COR-L47 (cell line): ENCODE results near the gene RAB4A.
"Not testable (repeated sequence)": the region's sequence is repeated elsewhere in the genome, so short reads cannot be mapped to it uniquely, and the experiment has no call there.

Experiments
- DNase-seq: peaks from one replicate; lab custom pipeline; 2025; lab: John Stamatoyannopoulos, UW

RAB4A gene

DNA sequence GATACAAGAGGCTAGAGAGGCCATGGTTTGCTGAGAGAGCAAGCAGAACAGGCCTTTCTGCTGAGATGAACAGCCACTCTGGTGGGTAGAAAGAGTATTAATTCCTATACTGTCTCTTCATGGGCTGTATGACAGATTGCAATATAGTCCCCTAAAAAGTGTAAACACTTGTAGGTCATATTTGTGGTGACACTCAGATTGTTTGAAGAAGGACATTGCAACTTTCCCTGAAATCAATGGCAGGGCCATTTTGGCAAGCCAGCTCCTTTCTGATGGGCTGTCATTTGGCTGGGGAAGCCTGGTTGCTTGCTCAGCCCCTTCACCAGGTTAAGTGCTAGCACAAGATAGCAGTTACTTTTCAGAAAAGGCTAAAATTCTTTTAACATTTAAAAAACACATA is 27.5 kb downstream of the RAB4A start:
- DNase-seq = no peak

DNA sequence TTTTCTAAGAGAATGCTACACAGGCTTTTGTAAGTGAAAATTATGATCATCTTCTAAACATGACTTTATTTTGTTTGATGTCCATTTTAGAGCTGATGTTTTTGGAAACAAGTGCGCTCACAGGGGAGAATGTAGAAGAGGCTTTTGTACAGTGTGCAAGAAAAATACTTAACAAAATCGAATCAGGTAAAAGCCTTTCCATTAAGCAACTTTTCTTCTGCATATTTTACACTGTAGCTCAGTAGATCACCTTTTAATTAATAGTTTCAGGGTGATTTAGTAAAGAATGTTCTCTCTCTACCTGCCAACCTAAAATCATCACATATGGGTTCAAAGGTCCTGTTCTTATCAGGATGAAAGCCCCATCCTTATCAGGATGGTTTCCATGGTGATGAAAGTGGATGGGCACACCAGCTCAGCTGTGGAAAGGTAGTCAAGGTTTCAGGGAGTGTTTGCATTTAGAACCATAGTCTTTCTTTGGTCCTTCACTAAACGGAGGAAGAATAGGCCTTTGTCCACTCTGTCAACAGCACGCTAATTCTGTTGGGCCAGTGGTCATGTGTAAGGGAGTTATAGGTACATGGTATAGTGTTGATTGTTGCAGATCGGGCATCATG is 28.1 kb downstream of the RAB4A start:
- no peak for DNase-seq

DNA sequence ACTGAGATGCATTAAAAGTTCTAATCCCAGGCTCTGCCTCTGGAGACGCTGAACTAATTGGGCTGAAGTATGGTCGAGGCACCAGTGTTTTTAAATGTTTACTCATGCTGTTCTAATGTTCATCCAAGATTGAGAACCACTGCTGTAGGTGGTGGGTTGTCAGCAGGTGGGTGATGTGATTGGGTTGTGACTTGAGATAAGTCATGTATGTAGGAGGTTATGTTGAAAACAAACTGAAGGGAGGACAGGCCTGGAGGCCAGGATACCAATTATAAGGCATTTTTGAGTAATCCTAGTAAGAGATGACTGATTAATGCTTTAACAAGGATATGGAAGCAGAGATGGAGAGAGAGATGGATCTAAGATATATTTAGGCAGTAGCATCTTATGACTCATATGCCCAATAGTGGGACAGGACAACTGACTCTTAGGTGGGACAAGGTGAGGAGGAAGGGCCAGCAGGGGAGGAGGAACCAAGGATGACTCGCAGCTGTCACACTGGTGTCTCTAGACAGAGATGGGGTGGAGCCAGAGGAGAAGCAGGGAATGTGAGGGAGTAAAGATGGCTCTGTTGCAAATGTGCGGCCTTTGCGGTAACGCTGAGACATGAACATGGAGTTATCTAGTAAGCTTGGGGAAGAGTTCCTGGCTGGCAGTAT is 29.3 kb downstream of the RAB4A start:
- no peak for DNase-seq

DNA sequence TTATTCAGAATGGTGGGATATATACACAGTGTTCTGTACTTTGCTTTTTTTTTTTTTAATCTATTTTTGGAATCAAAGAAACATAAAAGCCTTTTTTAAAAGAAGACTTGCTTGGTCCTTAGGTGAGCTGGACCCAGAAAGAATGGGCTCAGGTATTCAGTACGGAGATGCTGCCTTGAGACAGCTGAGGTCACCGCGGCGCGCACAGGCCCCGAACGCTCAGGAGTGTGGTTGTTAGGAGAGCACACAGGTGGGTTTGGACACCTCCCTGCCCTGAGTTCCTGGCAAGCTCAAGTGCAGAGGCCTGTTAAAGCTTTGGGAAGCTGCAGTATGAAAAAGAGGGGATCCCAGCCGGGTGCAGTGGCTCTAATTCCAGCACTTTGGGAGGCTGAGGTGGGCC is 31.8 kb downstream of the RAB4A start:
- DNase-seq = no peak

DNA sequence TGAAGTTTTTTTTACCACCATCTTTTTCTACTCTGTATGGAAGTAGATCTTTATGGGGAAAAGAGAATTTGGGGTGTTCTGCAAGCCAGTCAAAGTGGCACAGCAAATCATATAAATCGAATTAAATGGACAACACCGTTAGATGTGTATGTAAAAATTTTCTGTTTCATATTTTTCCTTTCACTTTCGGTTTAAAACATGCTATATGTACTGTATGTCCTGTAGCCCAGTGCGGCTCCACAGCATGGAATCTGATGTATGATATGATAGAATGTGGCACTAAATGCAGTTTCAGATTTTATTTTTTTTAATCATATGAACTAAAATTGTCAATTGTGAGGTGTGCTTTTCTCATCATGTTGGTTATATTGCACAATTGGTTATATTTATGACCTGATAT is 32.9 kb downstream of the RAB4A start:
- no peak for DNase-seq

DNA sequence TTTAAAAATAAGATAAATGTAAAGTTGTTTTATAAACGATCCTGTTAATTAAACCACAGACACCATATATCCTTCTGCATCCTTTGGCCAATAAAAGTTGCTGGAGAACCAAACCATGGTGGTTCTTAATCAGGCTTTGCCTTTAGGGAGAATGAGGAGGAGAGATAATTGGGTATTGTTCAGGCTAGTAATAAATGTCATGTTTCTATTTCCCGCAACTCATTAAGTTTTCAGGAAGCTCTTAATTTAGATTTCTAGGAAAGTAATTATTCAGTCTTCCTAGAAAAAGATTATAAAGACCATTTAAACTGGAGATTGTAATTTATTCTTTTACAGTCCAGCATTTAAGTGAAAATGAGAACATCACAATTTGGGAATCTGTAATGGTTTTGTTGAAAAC is 34.5 kb downstream of the RAB4A start:
- DNase-seq = no peak

DNA sequence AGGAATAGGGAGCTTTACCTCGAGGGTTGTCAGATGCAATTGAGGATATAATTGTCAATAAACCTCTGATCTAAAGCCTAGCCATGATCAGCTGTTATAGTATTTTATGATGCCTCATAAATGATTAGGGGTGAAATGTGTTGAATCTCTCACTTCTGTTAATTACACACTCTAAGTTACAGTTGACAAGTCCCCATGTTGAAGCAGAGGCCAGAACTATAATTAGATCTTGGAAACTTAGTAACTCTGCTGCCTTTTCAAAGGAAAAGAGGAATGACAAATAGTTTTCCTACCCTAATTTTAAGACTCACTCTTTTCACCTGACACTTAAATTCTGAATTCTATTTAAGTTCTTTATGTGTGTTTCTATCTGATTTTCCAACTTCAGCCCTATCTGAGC is 38.2 kb downstream of the RAB4A start:
- no peak for DNase-seq

DNA sequence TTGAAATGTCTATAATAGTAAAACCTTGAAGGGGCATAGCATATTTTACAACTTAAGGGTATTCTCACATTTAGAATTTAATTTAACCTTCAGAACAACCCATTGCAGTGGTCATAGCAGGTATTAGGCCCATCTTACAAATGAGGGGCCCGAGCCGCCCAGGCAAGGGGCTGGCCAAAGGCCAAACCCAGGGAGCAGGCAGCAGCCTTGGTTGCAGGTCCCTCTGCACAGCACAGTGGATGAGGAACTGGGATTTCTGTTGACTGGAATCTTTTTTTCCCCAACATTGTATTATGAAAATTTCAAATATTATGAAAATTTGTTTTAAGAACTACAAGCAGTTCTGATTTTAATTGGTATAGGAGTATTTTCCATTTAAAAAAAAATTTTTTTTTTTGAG is 38.8 kb downstream of the RAB4A start:
- DNase-seq = no peak

DNA sequence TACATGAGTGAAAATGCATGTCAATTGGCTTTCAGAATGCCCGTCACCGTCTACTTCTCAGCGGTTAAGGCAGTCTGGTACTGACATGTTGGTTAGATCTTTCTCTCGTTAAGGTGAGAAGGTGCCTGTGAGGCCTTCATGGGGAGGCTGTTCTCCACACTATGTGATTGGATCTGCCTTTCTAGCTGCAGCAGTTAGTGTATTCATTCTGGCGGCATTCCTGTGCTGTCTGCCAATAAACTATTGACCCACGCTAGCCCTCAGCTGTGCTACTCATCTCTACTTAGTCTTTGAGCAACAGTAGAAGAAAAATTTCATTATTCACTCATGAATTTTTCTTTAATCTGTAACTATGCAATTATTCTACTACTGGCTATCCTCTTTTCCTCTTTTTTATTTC is 39.9 kb downstream of the RAB4A start:
- no peak for DNase-seq

DNA sequence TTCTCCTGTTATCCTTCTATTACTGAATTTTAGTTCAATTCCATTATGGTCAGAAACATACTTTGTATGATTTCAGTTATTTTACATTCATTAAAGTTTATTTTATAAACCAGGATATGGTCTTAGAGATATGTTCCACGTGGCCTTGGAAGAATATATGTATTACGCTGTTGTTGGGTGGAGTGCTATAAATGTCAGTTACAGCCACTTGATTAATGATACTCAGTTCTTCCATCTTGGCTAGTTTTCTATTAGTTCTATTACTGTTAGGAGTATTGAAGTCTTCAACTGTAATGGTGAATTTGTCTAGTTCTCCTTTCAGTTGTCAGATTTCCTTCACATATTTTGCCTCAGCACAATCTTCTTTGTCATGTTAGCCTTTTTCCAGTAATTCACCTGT is 45.3 kb downstream of the RAB4A start:
- no peak for DNase-seq

DNA sequence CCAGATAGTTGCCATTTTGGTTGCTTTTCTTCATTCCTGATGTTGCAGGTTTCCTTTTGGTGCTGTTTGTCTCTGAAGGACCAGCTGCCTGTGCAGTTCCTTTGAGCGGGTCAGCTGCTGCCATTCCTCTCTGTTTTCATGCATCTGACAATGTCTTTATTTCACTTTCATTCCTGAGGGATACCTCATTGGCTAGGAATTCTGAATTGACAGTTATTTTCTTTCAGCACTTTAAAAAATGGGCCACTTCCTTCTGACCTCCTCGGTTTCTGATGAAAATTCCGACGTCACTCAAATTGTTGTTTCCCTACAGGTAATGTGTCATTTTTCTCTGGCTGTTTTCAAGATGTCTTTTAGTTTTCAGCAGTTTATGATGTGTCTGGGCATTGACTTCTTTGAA is 47.1 kb downstream of the RAB4A start:
- DNase-seq = no peak

DNA sequence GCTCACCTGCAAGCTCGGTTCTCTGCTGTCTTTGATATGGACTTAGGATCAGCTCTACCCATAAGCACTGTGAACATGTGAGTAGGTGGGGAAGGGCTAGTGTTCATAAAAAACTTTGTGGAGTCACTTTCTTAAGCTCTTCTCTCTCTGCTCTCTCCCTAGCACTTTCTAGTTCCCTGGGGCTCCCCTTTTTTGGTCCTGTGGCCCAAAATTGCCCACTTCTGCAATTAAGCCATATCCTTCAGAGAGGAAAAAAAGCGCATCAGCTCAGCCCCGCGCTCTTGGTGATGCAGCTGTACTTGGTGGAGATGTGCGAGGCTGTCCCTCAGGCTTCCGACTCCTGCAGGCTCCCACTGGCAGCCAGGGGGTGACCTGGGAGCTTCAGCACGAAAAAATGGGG is 48.6 kb downstream of the RAB4A start:
- DNase-seq = no peak

DNA sequence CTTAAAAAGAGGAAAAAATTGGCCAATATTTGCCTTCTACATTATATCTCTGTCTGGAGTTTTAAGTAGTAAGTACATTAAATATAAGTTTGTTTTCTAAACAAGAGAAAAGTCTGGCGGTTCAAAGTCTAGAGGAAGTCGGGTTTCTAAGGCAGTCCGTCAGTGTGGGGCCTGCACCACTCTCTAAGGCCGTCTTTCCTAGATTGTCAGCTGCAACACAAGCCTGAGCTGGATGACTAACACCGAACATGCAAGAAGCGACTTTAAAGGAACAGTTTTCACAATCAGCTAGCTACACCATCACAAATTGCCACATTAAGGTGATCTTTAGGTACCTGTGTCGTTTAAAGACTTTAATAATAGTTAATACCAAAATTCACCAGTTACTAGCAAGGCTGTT is 52.3 kb downstream of the RAB4A start:
- no peak for DNase-seq

DNA sequence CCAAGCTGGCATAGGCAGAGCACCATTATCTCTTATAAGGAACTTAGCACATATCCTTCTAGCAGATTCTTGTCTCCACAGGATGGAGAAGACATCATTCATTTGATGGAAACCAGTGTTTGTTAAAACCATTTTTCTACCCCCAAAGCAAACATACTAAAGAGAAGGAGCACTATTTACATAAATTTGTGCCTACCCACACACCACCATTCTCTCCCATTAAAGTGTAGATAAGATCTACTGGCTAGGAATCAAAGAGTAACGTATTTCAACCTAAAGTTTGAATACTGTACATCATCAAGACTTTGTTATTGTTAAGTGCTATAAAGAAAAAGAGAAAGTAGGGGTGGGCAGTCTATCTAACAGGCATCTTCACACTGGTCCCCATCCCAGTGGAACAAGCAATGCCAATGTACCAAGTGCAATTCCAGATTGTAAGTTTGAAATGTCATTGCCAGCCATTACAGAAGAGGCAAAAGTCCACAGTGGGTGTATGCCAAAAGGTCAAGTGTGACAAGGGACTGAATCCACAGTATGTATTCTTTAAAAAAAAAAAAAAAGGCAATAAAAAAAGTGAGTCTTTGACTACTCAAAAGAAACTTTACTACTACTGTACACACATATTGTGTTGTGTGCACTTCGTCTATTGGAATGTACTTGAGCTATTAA is 53.1 kb downstream of the RAB4A start:
- DNase-seq = no peak

DNA sequence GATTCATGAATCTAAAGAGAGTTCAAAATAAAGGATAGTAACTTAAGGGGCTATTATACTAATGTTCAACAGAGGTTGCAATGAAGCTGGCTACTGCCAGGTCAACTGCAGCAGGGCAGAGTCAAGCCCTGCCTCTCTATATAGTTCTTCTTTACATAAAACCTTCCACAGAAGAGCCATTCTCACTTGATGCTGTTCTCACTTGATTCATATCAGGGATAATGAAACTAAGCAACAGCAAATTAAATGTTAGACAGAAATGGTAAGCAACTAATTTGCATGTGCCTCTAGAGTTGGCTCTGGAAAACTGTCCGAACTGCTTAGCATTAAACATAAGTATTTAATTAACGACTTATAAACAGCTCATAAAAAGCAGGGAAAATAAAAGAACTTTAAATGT is 54.5 kb downstream of the RAB4A start:
- no peak for DNase-seq

DNA sequence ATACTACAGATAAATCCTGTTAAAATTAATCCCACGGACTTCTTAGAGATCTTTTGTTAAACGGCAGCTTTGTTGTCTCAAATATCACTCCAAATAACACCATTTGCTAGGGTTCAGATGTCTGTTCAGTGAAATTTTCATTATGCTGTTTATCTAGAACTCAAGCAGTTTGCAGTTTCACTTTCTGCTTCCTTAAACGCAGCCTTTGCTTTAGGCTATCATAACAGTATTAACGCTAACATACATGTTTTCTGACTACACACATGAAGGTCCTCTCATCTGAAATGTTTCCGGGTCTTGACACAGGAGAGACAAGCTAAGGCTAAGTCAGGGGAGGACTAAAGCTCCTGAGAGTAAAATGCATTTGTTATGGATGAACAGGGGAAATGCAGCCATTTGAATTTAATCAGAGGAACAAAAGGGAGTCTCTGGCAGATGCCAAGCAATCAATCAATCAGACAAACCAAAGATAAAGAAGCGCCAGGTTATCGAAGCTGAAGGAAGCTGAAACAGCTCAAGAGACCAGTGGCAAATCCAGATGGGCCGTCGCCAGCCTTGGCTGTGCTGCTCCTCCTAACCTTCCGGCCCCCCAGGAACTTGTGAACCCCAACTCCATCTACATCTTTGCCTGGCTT is 55.1 kb downstream of the RAB4A start:
- DNase-seq = no peak

DNA sequence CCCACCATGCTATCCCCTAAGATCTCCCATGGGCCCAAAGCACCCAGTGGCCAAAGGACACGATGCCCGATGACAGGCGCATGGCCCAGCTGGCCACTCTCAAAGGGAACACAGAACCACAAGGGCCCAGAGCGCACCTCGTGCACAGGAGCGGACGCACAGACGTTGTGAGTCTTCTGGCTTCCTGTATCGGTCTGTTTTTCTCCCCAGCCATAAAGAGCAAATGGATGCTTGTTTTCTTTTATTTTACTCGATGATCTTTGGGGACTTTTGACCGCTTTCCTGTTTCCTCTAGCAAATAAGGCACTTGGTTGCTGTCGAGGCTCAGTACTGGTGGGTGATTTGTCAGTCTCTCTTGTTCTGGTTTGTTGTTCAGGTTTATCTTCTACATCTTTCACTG is 55.7 kb downstream of the RAB4A start:
- no peak for DNase-seq

DNA sequence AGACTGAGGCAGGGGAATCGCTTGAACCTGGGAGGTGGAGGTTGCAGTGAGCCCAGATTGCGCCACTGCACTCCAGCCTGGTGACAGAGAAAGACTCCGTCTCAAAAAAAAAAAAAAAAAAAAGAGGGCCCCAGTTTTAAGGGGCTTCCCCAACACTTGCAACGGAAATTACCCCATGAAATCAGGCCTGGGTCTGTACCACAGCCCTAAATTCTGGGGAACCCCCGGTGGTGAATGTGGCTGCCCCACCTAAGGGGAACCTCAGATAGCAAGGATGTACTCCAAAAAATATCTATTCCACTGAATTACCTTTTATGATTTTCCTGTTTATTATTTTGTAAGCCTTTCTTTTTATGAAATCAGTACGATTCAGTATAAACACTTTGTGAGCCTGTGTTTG is 56.9 kb downstream of the RAB4A start:
- not testable (repeated sequence) for DNase-seq

DNA sequence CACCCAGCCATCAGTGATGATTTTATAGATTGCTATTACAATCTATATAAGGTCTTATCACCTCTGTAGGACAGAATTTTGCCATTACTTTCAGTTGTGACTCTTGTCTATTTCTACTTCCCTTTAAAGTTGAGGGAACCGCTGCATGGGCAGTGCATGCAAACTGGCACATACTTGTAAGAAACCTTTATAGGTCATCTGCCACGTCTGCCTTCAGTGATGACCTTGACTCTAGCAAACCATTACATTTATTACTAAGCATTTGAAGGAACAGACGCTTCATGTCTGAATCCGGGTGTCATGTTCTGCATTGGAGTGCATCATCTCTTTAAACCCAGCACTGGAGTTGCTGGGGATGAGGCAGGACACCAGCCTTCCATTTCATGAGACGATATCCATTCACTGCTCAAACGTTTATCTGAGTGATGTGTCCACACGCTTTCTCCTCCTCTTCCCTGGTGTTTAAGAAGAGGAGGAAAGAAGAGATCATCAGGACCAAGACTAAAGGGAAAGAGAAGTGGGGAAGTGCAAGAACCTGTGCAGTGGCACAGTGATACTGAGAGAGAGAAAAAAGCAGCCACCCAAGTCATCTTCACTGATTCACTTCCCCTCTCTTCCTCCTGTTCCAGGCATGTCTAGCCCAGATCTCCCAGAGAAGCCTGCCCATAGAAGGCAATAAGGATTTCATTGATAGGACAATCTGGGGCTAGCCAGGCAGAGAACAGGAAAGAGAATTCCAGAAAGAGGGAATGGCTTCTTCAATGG is 57.9 kb downstream of the RAB4A start:
- no peak for DNase-seq

DNA sequence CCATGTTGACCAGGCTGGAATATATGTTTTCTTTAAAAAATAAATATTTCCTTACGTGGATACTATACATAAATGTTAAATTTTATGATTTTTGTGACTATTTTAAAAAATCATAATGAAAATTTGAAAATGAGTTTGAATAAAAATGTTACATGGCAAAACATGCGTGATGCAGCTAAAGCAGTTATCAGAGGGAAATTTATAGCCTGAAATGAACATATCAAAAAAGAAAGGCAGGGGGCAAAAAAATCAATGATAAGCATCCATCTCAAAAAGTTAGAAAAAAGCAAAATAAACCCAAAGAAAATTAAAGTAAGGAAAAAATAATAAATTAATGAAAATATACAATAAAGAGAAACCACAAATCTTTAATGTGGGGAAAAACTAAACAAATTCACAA is 63.4 kb downstream of the RAB4A start:
- DNase-seq = no peak

DNA sequence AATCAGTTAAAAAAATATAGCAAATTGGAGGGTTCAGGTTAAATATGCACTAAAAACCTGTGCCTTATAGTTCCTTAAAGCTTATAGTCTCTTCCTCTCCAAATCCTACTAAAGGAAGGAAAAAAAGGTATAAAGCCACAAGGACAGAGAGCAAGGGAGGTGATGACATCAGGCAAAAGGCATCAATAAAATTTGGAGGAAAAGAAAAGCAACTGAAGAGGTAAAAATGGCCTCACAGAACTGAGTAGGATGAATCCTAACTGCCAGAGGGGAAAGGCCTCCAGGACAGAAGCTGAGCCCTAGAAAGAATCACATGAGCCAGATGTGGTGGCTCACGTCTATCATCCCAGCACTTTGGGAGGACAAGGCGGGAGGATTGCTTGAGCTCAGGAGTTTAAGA is 63.8 kb downstream of the RAB4A start:
- DNase-seq = no peak

DNA sequence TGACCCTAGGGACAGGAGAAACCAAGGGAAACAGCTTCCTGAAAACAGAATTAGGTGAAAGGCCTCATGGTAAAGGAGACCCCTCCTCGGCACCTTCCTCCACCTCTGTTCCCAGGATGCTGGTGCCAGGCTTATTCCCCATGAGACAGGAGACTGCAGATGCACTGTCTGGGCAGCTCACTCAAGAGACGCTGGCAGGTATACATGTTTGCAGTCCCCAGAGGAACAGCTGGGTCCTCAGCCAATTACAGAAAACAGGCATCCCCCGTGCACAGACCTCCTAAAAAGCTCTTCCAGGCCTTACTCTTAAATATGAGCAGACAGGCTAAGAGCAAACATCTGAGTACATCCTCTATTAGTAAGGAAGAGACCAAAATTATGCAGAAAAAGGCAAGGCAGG is 65.4 kb downstream of the RAB4A start:
- no peak for DNase-seq

DNA sequence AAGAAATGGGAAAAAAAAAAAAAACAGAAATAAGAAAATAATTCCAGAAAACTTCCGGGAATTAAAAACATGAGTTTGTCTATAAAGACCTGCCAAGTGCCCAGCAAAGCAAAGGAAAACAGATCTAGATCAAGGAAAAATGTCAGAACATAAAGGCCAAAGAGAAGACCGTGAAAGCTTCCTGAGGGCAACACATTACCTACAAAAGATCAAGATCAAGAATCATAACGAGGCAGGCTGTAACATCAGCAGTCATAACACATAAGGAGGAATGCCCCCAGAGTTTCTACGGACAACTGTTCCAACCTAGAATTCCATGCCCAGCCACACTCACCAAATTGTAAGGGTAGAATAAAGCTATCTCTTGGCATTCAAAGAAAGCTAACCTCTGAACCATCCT is 68.2 kb downstream of the RAB4A start:
- no peak for DNase-seq
